Measurements from ENCODE around the gene CHRM2.

Gene CHRM2

GRCh38 chr7:136966825-136967224 is 98.4 kb downstream of the CHRM2 start:
- no peak for DNase-seq

- DNase-seq: no peak
Observed at GRCh38 chr7:136969761-136970160, 101.3 kb downstream of the CHRM2 start.

GRCh38 chr7:136971776-136972175 is 103.3 kb downstream of the CHRM2 start:
- DNase-seq: no peak

GRCh38 chr7:136976504-136977251 is 108.2 kb downstream of the CHRM2 start:
- DNase-seq: no peak

GRCh38 chr7:136993377-136993776 is 124.9 kb downstream of the CHRM2 start:
- no peak for DNase-seq

- no peak for DNase-seq
Observed at GRCh38 chr7:136997735-136998134, 129.3 kb downstream of the CHRM2 start.

GRCh38 chr7:136998495-136998894 is 130.0 kb downstream of the CHRM2 start:
- no peak for DNase-seq

- no peak for DNase-seq
Observed at GRCh38 chr7:137000621-137001020, 132.2 kb downstream of the CHRM2 start.

GRCh38 chr7:137001041-137001440 is 132.6 kb downstream of the CHRM2 start:
- DNase-seq: no peak

GRCh38 chr7:137001478-137001877 is 133.0 kb downstream of the CHRM2 start:
- no peak for DNase-seq

GRCh38 chr7:137003086-137003485 is 134.6 kb downstream of the CHRM2 start:
- no peak for DNase-seq

GRCh38 chr7:137003566-137003965 is 135.1 kb downstream of the CHRM2 start:
- no peak for DNase-seq

GRCh38 chr7:137005873-137006272 is 137.4 kb downstream of the CHRM2 start:
- no peak for DNase-seq

GRCh38 chr7:137006293-137006692 is 137.8 kb downstream of the CHRM2 start:
- no peak for DNase-seq

GRCh38 chr7:137007001-137007694 is 138.7 kb downstream of the CHRM2 start:
- DNase-seq: no peak

GRCh38 chr7:137009404-137009803 is 141.0 kb downstream of the CHRM2 start:
- DNase-seq: no peak

GRCh38 chr7:137015015-137015414 is 146.6 kb downstream of the CHRM2 start:
- DNase-seq: no peak

- no peak for DNase-seq
Observed at GRCh38 chr7:137017221-137017620, 148.8 kb downstream of the CHRM2 start.

GRCh38 chr7:137018468-137018867 is 150.0 kb downstream of the CHRM2 start:
- no peak for DNase-seq

- no peak for DNase-seq
Observed at GRCh38 chr7:137020351-137020750, 151.9 kb downstream of the CHRM2 start.

GRCh38 chr7:137025469-137026175 is 157.2 kb downstream of the CHRM2 start:
- no peak for DNase-seq

- no peak for DNase-seq
Observed at GRCh38 chr7:137026176-137026500, 157.7 kb downstream of the CHRM2 start.

GRCh38 chr7:137032436-137032835 is 164.0 kb downstream of the CHRM2 start:
- no peak for DNase-seq

GRCh38 chr7:137036768-137037167 is 168.3 kb downstream of the CHRM2 start:
- DNase-seq: no peak
